Activated naive CD4-positive, alpha-beta T cell treated with anti-CD3 and anti-CD28 coated beads for 36 hours (primary cell): ENCODE results near the gene UGT1A6. TPM values are rescaled to one million over a fixed set of nuclear protein-coding genes. Genes with fewer than 3 reads are reported as not detected.
A peak's percentile ranks its signal among the peaks of the same experiment; 100 is the strongest.
"Not testable (repeated sequence)": the region's sequence is repeated elsewhere in the genome, so short reads cannot be mapped to it uniquely, and the experiment has no call there.

Source experiments
- CTCF ChIA-PET: fragments of 350-600 bp; sonication (Branson Sonifier 250); formaldehyde crosslinking; loops from one replicate; lab custom pipeline; 2021; ENCODE audit warnings: antibody characterized with exemption; lab: Charles Lee
- DNase-seq: peaks from one replicate; pipeline ENCODE4 v3.0.0-alpha.2; 2020
- H3K27ac Mint-ChIP-seq: one replicate; pipeline ENCODE4 v1.8.0; 2021; ENCODE audit warnings: mild to moderate bottlenecking, mixed read lengths
- H3K27me3 Mint-ChIP-seq: one replicate; pipeline ENCODE4 v1.8.0; 2021; ENCODE audit warnings: low read depth, mixed read lengths
- H3K36me3 Mint-ChIP-seq: one replicate; pipeline ENCODE4 v1.8.0; 2021; ENCODE audit warnings: low read depth, mixed read lengths
- H3K4me1 Mint-ChIP-seq: one replicate; pipeline ENCODE4 v1.8.0; 2021; ENCODE audit warnings: low read depth, mixed read lengths
- H3K4me3 Mint-ChIP-seq: one replicate; pipeline ENCODE4 v1.8.0; 2021; ENCODE audit warnings: mild to moderate bottlenecking, moderate library complexity, mixed read lengths
- H3K9me3 Mint-ChIP-seq: one replicate; pipeline ENCODE4 v1.8.0; 2021; ENCODE audit warnings: mixed read lengths
- intact Hi-C: fragments of 100-400 bp; cut with micrococcal nuclease; formaldehyde crosslinking; loops from one replicate; pipeline ENCODE4 v1.15.1; 2023
- total RNA-seq, 2 experiments: library from RNA; stranded (reverse); gene quantifications; one replicate each; pipeline ENCODE4 v1.2.3, GENCODE V29; 2021

The UGT1A6 gene
- not detected for total RNA-seq

DNA sequence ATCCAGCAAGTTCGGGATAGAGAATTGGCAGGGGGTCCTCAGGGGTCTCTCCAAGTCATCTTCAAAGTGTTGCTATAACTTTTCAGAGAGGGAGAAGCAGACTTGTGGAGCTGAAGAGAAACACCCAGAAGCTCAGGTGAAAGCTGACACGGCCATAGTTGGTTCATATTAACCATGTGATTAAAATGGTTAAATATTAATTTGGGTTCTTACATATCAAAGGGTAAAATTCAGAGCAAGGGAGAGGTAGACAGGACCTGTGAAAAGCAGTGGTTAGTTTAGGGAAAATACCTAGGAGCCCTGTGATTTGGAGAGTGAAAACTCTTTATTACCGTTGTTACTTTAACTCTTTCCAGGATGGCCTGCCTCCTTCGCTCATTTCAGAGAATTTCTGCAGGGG lies at the start of gene UGT1A6:
TSS of gene UGT1A6 (plus strand) at position 243 of the 400 bp plus-strand sequence. CDS start at position 358, 115 bp downstream.
- intact Hi-C loops: no loop called here

DNA sequence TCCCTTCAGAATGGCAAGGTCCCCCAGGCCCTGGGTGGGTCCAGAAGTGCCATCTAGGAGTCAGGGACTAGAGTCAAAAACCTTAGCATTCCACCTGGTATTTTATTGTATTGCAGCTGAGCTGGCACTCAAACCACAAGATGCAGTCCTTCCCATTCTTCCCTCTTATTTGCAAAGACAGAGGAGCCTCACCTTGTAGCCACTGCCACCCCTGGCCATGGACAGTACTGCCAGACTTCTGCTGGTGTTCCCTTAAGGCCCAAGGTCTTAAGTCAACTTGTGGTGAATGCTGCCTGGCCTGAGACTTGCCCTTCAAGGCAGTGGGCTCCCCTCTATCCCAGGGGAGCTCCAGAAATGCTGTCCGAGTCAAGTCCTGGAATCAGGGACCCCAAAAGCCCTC lies 49.6 kb upstream of the UGT1A6 start:
- H3K27me3 Mint-ChIP-seq: no peaks in the 10 kb centered on the region
- no peak overlapping the region for H3K4me3 Mint-ChIP-seq
- no peak for DNase-seq
- peak overlapping the region; percentile 18 for H3K27ac Mint-ChIP-seq
- H3K9me3 Mint-ChIP-seq: peaks cover 20% of the 10 kb centered on the region
- H3K4me1 Mint-ChIP-seq: peaks cover 7% of the 10 kb centered on the region
- H3K36me3 Mint-ChIP-seq: no peaks in the 10 kb centered on the region
- CTCF ChIA-PET: no interaction called here
- intact Hi-C loops: no loop called here

More for the DNA sequence above, at the start of gene UGT1A6:
- Mint-ChIP-seq H3K27ac (no peak within 1 kb of the TSS), H3K4me1 (no peaks in the 10 kb centered on the region), H3K9me3 (no peaks in the 10 kb centered on the region), H3K27me3 (peaks cover 3% of the 10 kb centered on the region), H3K4me3 (no peak within 1 kb of the TSS), H3K36me3 (no peaks in the 10 kb centered on the region)
- DNase-seq: no peak
- CTCF ChIA-PET: interaction anchor here (0.8 kb wide), 1 partner anchor 33 kb away, joined by 3 read pairs; no protein-coding TSS in a partner anchor

GRCh38 chr2:233646033-233646432 lies 46.7 kb upstream of the UGT1A6 start:
- H3K27ac Mint-ChIP-seq, H3K36me3 Mint-ChIP-seq, H3K4me3 Mint-ChIP-seq, CTCF ChIA-PET, H3K4me1 Mint-ChIP-seq, DNase-seq, H3K27me3 Mint-ChIP-seq, intact Hi-C loops: not testable (repeated sequence)
- H3K9me3 Mint-ChIP-seq: peaks cover 20% of the 10 kb centered on the region

- H3K9me3 Mint-ChIP-seq: peaks cover 10% of the 10 kb centered on the region
- H3K4me1 Mint-ChIP-seq: no peaks in the 10 kb centered on the region
- H3K27ac Mint-ChIP-seq: no peak overlapping the region
- intact Hi-C loops: no loop called here
- no peak for DNase-seq
- CTCF ChIA-PET: no interaction called here
- no peak overlapping the region for H3K4me3 Mint-ChIP-seq
- no peaks in the 10 kb centered on the region for H3K36me3 Mint-ChIP-seq
- H3K27me3 Mint-ChIP-seq: no peaks in the 10 kb centered on the region
Observed at GRCh38 chr2:233650981-233651380, 41.7 kb upstream of the UGT1A6 start.

- H3K9me3 Mint-ChIP-seq: peaks cover 9% of the 10 kb centered on the region
- CTCF ChIA-PET: no interaction called here
- no peaks in the 10 kb centered on the region for H3K4me1 Mint-ChIP-seq
- H3K27ac Mint-ChIP-seq: no peak overlapping the region
- no peaks in the 10 kb centered on the region for H3K36me3 Mint-ChIP-seq
- DNase-seq: no peak
- intact Hi-C loops: no loop called here
- no peak overlapping the region for H3K4me3 Mint-ChIP-seq
- no peaks in the 10 kb centered on the region for H3K27me3 Mint-ChIP-seq
Observed at GRCh38 chr2:233651430-233651829, 41.3 kb upstream of the UGT1A6 start.

- CTCF ChIA-PET: no interaction called here
- H3K4me3 Mint-ChIP-seq: no peak overlapping the region
- no peak for DNase-seq
- no peaks in the 10 kb centered on the region for H3K4me1 Mint-ChIP-seq
- no peak overlapping the region for H3K27ac Mint-ChIP-seq
- intact Hi-C loops: no loop called here
- H3K36me3 Mint-ChIP-seq: no peaks in the 10 kb centered on the region
- no peaks in the 10 kb centered on the region for H3K9me3 Mint-ChIP-seq
- no peaks in the 10 kb centered on the region for H3K27me3 Mint-ChIP-seq
Observed at GRCh38 chr2:233654501-233654900, 38.2 kb upstream of the UGT1A6 start.

DNA sequence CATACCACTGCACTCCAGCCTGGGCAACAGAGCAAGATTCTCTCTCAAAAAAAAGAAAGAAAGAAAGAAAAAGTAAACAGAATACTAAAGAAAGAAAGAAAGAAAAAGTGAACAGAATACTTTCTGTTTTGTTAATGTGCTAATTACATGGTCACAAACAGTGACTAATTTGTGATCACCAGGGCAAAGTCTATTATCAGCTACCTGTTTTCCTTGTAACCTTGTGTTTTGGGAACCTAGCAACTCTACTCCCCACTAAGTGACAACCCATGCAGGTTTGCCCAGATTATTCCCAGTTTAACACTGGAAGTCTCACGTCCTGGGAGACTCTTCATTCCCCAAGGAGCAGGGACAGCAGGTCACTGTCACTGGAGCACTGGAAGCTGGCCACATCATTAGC lies 37.6 kb upstream of the UGT1A6 start:
- CTCF ChIA-PET: no interaction called here
- no peaks in the 10 kb centered on the region for H3K9me3 Mint-ChIP-seq
- no peaks in the 10 kb centered on the region for H3K36me3 Mint-ChIP-seq
- H3K4me3 Mint-ChIP-seq: no peak overlapping the region
- H3K4me1 Mint-ChIP-seq: no peaks in the 10 kb centered on the region
- DNase-seq: no peak
- intact Hi-C loops: no loop called here
- H3K27ac Mint-ChIP-seq: no peak overlapping the region
- H3K27me3 Mint-ChIP-seq: no peaks in the 10 kb centered on the region

GRCh38 chr2:233655943-233656342 lies 36.7 kb upstream of the UGT1A6 start:
- H3K4me1 Mint-ChIP-seq, H3K9me3 Mint-ChIP-seq, intact Hi-C loops, H3K27me3 Mint-ChIP-seq, H3K27ac Mint-ChIP-seq, H3K4me3 Mint-ChIP-seq, H3K36me3 Mint-ChIP-seq, CTCF ChIA-PET, DNase-seq: not testable (repeated sequence)

GRCh38 chr2:233656443-233656842 lies 36.2 kb upstream of the UGT1A6 start:
- intact Hi-C loops: no loop called here
- CTCF ChIA-PET: no interaction called here
- Mint-ChIP-seq H3K27ac (no peak overlapping the region), H3K36me3 (no peaks in the 10 kb centered on the region), H3K9me3 (no peaks in the 10 kb centered on the region), H3K4me1 (no peaks in the 10 kb centered on the region), H3K4me3 (no peak overlapping the region), H3K27me3 (peaks cover 7% of the 10 kb centered on the region)
- DNase-seq: no peak

GRCh38 chr2:233658610-233659009 lies 34.1 kb upstream of the UGT1A6 start:
- Mint-ChIP-seq H3K27me3 (peaks cover 17% of the 10 kb centered on the region), H3K4me3 (no peak overlapping the region), H3K4me1 (no peaks in the 10 kb centered on the region), H3K27ac (no peak overlapping the region), H3K36me3 (no peaks in the 10 kb centered on the region), H3K9me3 (no peaks in the 10 kb centered on the region)
- intact Hi-C loops: no loop called here
- CTCF ChIA-PET: no interaction called here
- no peak for DNase-seq

DNA sequence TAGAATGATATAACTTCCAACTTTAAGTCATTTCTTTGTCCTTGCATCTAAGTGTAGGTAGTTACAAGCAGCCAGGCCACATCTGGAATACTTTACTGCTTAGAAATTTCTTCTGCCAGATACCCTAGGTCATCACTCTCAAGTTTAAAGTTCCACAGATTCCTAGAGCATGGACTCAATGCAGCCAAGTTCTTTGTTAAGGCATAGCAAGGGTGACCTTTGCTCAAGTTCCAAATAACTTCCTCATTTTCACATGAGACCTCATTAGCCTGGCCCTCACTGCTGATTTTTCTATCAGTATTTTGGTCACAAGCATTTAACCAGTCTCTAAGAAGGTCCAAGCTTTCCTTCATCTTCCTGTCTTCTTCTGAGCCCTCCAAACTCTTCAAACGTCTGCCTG lies 28.8 kb upstream of the UGT1A6 start:
- CTCF ChIA-PET: no interaction called here
- Mint-ChIP-seq H3K9me3 (peaks cover 4% of the 10 kb centered on the region), H3K4me1 (no peaks in the 10 kb centered on the region), H3K27ac (no peak overlapping the region), H3K27me3 (peaks cover 31% of the 10 kb centered on the region), H3K36me3 (no peaks in the 10 kb centered on the region), H3K4me3 (no peak overlapping the region)
- intact Hi-C loops: no loop called here
- no peak for DNase-seq

DNA sequence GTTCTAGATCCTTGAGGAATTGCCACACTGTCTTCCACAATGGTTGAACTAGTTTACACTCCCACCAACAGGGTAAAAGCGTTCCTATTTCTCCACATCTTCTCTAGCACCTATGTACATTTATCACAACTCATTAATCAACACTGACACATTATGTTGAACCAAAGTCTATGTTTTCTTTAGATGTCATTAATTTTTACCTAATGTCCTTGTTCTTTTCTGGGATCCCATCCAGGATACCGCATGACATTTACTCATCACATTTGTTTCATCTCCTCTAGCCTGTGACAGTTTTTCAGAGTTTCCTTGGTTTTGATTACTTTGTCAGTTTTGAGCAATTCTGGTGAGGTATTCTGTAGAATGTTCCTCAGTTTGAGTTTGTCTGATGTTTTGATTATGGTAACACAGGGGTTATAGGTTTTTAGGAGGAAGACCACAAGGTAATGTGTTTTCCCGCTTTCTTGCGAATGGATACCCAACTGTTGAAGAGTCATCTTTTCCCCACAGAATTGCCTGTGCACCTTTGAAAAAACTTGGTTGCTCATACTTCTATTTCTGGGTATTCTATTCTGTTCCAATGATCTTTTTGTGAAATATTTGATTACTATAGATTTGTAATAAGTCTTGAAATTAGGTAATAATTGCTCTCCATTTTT lies 24.0 kb upstream of the UGT1A6 start:
- peaks cover 4% of the 10 kb centered on the region for H3K9me3 Mint-ChIP-seq
- no peaks in the 10 kb centered on the region for H3K36me3 Mint-ChIP-seq
- CTCF ChIA-PET: no interaction called here
- DNase-seq: no peak
- H3K4me1 Mint-ChIP-seq: no peaks in the 10 kb centered on the region
- intact Hi-C loops: no loop called here
- H3K4me3 Mint-ChIP-seq: no peak overlapping the region
- H3K27me3 Mint-ChIP-seq: peaks cover 26% of the 10 kb centered on the region
- H3K27ac Mint-ChIP-seq: no peak overlapping the region

DNA sequence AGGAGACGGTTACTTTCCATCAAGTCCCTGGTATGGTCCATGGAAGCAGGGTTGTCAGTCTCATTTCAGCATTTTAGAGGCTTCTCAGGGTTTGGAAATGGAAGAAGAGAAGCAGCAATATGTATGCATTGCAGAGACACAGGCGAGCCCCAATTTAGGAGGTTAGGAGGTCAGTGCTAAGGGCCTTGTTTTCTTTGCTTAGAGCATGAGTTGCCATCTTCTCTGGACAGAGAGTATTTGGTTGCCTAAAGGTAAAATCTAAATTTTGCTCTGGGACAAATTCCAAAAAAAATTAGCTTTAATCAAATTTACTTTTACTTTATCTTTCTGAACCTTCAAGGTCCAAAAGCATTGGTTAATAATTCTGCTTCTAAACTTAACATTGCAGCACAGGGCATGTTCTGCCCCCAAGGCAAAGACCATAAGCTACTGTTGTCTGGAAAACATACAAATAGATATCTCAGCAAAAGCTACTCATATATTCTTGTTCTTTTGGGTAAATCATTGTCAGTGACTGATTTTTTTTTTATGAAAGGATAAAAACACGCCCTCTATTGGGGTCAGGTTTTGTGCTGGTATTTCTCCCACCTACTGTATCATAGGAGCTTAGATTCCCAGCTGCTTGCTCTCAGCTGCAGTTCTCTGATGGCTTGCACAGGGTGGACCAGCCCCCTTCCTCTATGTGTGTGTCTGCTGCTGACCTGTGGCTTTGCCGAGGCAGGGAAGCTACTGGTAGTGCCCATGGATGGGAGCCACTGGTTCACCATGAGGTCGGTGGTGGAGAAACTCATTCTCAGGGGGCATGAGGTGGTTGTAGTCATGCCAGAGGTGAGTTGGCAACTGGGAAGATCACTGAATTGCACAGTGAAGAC lies 21.2 kb upstream of the UGT1A6 start, which contains the start of gene UGT1A9:
TSS of gene UGT1A9 (plus strand) at position 609 of the 872 bp plus-strand sequence. CDS start at position 646, 37 bp downstream.
- Mint-ChIP-seq H3K27me3 (peaks cover 21% of the 10 kb centered on the region), H3K36me3 (no peaks in the 10 kb centered on the region), H3K4me1 (no peaks in the 10 kb centered on the region), H3K9me3 (peaks cover 4% of the 10 kb centered on the region), H3K27ac (no peak within 1 kb of the TSS), H3K4me3 (no peak within 1 kb of the TSS)
- CTCF ChIA-PET: no interaction called here
- no peak for DNase-seq
- intact Hi-C loops: no loop called here
